Fibroblast of the aortic adventitia (primary cell): ENCODE results near the gene HNF1A. TPM values are rescaled to one million over a fixed set of nuclear protein-coding genes. Genes with fewer than 3 reads are reported as not detected.

Experiments
- DNase-seq: peaks from one replicate; pipeline ENCODE4 v3.0.0-alpha.2; 2010; ENCODE audit warnings: low read depth
- H3K4me3 ChIP-seq: 2 replicates; pipeline ENCODE4 v1.5.1; 2011; ENCODE audit warnings: low read depth, mild to moderate bottlenecking, control low read depth, low read length, moderate library complexity
- total RNA-seq: library from RNA; depleted of rRNA; stranded (reverse); fragments of >200 nt; gene quantifications from 2 replicates; pipeline ENCODE4 v1.2.3, GENCODE V29; 2012; ENCODE audit warnings: low replicate concordance
- TF ChIP-seq, protein P1 (sequence below): IDR thresholded peaks from 2 replicates; pipeline ENCODE4 v1.5.1; 2011; ENCODE audit warnings: mild to moderate bottlenecking, low read length, control low read depth, inconsistent platforms; ENCODE audit not compliant: insufficient read depth

HNF1A gene
- total RNA-seq, 1 donor, result 0.09 TPM

DNA sequence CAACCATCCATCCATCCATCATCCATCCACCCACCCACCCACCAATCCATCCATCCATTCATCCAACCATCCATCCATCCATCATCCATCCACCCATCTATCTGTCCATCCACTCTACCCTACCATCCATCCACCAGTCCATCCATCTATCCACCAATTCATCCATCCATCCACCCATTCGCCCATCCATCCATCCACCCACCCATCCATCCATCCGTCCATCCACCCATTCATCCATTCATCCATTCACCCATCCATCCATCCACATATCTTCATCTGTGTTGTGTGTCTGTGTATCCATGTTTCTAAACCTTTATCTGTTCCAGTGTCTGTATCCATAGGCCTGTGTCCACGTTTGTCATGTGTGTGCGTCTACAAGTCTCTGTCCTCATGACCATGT, 9.9 kb downstream of the HNF1A start:
- no peak overlapping the region for H3K4me3 ChIP-seq
- no peak for DNase-seq
- TF ChIP-seq, protein P1, sequence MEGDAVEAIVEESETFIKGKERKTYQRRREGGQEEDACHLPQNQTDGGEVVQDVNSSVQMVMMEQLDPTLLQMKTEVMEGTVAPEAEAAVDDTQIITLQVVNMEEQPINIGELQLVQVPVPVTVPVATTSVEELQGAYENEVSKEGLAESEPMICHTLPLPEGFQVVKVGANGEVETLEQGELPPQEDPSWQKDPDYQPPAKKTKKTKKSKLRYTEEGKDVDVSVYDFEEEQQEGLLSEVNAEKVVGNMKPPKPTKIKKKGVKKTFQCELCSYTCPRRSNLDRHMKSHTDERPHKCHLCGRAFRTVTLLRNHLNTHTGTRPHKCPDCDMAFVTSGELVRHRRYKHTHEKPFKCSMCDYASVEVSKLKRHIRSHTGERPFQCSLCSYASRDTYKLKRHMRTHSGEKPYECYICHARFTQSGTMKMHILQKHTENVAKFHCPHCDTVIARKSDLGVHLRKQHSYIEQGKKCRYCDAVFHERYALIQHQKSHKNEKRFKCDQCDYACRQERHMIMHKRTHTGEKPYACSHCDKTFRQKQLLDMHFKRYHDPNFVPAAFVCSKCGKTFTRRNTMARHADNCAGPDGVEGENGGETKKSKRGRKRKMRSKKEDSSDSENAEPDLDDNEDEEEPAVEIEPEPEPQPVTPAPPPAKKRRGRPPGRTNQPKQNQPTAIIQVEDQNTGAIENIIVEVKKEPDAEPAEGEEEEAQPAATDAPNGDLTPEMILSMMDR, result no peak

DNA sequence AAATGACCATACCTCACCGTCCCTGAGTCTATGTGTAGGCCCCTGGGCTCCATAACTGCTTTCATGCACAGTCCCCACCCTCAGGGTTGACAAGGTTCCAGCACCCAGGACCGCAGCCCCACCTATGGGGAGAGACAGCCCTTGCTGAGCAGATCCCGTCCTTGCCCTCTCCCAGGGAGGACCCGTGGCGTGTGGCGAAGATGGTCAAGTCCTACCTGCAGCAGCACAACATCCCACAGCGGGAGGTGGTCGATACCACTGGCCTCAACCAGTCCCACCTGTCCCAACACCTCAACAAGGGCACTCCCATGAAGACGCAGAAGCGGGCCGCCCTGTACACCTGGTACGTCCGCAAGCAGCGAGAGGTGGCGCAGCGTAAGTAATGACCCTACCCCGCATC, 10.3 kb downstream of the HNF1A start:
- no peak overlapping the region for H3K4me3 ChIP-seq
- DNase-seq, result no peak
- TF ChIP-seq, protein P1, result no peak

DNA sequence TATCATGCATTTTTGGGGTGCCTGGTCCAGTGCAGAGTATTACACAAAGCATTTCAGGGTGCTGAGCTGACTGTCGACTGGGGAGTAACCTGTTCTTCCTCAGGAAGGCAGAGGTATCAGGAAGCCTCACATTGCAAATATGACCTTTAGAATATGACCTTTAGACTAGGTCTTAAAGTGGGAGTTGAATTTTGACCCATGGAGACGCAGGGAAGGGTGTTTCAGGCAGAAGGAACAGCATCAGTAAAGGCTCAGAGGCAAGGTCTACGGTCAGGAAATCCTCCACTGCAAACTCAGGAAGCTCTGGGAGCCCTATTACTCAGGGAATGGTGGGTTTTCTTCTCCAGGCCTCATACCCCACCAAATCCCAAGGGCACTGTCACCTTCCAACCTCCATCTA, 11.3 kb downstream of the HNF1A start:
- TF ChIP-seq, protein P1, result no peak
- no peak overlapping the region for H3K4me3 ChIP-seq
- no peak for DNase-seq

DNA sequence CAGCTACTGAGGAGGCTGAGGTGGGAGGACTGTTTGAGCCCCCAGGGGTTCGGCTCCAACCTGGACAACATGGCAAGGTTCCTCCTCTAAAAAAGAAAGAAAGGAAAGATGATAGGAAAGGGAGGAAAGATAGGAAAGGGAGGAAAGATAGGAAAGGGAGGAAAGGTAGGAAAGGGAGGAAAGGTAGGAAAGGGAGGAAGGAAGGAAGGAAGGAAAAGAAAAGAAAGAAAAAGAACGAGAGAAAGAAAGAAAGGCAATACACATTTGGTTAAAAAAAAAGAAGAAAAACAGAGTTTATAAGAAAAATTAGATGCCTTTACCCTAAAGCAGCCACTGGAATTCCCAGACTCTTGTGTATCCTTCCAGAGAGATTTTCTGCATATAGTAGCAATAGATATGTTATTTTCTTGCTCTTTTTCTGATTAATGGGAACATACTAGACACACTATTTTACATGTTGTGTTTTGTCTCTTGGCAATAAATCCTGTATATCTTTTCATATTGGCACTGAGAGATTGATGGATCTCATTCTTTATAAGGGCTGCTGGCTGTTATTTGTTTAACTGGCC, 12.2 kb downstream of the HNF1A start:
- no peak overlapping the region for H3K4me3 ChIP-seq
- TF ChIP-seq, protein P1, result no peak
- DNase-seq, result no peak

DNA sequence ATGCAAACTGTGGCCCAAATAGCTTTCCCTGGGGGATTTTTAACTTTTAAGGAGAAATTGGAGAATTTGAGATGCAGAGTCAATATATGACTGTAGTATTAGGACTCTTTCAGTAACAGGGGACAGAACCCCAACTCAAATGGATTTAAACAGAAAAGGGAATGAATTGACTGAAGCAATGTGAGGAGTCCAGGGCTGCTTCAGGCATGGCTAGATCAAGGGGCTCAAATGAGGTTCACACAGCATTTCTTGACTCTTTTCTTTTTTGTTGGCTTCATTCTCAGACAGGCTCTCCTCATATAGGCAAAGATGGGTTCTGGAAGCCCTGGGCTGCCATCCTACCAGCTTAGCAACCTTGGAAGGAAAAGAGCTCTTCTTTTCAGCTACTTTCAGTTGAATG, 13.6 kb downstream of the HNF1A start:
- DNase-seq, result no peak
- H3K4me3 ChIP-seq, result no peak overlapping the region
- TF ChIP-seq, protein P1, result no peak

DNA sequence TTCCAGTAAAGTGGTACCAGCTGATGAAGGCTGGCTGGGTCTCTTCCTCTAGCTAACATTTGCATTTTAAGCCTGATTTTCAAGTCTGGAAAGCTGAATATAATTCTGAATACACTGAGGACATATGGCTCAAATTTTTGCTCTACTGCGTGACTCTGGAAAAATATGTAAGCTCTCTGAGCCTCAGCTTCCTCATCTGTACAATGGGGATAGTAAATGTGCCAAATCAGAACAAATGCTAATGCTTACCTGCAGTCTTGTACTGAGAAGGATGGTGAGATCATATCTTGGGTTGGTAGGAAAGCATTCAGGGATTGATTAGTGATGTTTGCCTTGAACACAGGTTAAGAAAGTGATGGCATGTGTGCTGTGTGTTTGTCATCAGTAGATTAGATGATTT, 14.6 kb downstream of the HNF1A start:
- TF ChIP-seq, protein P1, result no peak
- DNase-seq, result no peak

DNA sequence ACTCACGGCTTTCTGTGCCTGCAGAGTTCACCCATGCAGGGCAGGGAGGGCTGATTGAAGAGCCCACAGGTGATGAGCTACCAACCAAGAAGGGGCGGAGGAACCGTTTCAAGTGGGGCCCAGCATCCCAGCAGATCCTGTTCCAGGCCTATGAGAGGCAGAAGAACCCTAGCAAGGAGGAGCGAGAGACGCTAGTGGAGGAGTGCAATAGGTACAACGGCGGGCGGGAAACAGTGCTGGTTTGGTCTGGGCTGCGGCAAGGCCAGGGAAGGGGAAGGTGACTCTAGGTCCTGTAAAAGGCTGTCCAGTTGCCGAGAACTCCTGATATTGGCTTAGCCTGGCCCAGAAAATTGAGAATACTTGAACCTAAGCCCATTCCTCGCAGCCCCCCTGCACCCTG, 15.2 kb downstream of the HNF1A start:
- no peak for DNase-seq
- TF ChIP-seq, protein P1, result no peak
- no peak overlapping the region for H3K4me3 ChIP-seq

More for the DNA sequence above, 14.6 kb downstream of the HNF1A start:
- no peak overlapping the region for H3K4me3 ChIP-seq
